Bone marrow (tissue), 2 donors: Measurements from ENCODE around the gene OR14C36.
"Not testable (repeated sequence)": the region's sequence is repeated elsewhere in the genome, so short reads cannot be mapped to it uniquely, and the experiment has no call there.

ENCODE experiments used
- DNase-seq, 2 donors: peaks; one replicate each; lab custom pipeline; 2025; lab: John Stamatoyannopoulos, UW

OR14C36 gene, protein sequence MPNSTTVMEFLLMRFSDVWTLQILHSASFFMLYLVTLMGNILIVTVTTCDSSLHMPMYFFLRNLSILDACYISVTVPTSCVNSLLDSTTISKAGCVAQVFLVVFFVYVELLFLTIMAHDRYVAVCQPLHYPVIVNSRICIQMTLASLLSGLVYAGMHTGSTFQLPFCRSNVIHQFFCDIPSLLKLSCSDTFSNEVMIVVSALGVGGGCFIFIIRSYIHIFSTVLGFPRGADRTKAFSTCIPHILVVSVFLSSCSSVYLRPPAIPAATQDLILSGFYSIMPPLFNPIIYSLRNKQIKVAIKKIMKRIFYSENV

DNA sequence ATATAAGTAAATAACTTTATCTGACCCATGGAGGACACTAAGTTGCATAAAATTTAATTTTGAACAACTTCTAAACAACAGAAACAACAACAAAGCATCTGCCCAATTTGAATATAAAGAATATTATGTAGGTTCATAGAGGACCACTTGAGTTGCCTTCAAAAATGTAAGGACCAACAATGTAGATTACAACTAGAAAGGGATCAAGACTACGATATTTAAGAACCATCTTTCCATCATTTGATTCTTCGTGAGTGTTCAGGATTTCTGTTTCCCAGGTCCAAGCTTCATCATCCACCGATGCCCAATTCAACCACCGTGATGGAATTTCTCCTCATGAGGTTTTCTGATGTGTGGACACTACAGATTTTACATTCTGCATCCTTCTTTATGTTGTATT, at the start of gene OR14C36:
TSS of gene OR14C36 (plus strand) at position 301 of the 400 bp plus-strand sequence. CDS start at position 301, 0 bp downstream.
- no peak for DNase-seq

DNA sequence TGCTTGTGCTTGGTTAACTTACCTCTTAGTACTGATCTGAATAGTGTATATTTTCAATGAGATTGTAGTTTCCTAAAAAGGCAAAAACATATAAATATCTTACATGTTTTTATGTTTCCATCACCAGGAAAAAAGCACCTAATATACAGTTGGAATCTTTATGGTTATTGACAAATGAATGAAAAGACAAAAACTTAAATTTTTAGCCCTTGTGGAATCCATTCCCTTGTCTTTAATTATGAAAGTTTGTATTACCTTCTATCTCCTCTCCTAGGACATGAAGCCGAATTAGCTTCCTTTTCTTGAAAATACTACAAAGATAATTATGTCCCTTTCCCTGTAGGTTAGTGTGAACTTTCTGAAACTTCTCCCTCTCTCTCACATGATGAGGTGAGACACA, 45.3 kb upstream of the OR14C36 start, which contains the start of gene OR2T12:
TSS of gene OR2T12 (minus strand) at position 101 of the 400 bp plus-strand sequence. CDS start 7,846 bp downstream, outside the sequence.
- DNase-seq = no peak

DNA sequence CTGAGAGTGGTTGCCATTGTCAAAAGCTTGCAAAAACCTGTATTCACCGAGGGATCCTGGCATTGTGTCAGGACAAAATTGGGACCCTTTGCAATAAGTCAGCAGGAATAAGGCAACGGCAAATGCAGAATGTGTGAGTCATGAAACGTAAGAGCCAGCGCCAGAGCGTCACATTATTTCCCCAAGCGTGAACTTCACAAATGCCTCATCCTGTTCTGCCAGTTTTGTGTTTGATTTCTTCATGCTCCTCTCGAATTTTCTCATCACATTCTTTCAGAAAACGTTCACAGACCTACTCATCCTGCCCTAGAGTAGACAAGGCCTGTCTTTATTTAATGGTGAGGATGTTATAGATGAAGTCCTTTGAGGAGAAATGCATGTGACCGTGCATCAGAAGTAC, 42.9 kb upstream of the OR14C36 start:
- DNase-seq = not testable (repeated sequence)

DNA sequence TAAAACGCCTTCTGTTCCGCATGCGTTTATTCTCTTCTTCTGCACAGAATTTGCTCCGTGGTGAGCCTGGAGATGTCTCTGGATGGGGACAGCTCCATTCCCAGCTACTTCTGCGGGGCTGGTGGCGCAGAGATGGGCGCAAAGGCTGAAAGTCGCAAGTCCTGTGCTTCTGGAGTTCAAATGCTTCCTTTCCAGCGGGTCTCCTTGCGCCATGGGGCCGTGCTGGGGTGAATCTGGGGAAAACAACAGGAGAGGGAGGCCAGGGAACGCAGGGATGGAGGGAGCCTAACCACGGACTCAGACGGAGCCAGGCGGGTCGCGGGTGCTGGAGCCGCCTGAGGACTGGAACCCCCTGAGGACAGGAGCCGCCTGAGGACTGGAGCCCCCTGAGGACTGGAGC, 42.5 kb upstream of the OR14C36 start:
- DNase-seq = no peak

DNA sequence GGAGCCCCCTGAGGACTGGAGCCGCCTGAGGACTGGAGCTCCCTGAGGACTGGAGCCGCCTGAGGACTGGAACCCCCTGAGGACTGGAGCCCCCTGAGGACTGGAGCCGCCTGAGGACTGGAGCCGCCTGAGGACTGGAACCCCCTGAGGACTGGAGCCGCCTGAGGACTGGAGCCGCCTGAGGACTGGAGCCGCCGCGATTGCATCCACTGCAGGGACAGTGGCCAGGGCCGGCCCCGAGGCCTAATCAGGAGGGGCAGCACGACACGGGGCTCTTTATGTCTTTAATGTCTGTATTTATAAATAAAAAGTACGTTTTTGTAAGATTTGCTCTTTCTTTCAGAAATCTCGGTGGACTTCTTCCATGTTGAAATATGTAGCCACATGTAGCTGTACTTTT, 41.8 kb upstream of the OR14C36 start:
- DNase-seq = not testable (repeated sequence)

DNA sequence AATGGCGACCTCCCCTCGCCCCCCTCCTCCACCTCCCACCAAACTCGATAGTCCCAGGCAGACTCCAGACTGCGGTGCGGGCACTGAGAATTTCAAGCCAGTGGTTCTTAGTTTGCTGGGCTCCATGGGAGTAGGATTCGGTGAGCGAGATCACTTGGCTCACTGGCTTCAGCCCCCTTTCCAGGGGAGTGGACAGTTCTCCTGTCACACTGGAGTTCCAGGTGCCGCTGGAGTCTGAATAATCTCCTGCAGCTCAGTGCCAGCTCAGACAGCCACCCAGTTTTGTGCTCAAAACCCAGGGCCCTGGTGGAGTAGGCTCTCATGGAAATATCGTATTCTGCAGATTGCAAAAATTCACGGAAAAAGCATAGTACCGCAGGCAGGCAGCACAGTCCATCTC, 31.8 kb upstream of the OR14C36 start:
- no peak for DNase-seq

DNA sequence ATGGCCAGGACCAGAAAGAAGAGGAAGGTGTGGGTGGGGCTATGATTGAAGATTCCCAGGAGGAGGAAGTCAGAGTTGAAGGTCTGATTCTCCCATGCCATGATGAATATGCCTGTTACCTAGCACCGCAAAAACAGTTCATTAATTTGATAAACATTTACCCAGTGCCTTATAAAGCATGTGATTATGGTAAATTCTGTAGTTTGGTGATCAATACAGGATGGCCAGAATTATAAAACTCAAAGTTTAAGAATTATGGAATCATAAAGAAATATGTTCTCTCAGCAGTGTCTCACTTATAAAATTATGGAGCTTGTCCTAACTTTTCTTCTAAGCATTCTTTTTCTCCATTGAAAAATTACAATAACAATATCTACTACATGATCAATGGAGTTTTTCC, 24.1 kb upstream of the OR14C36 start, which contains the start of gene OR2M7:
TSS of gene OR2M7 (minus strand) at position 101 of the 400 bp plus-strand sequence. CDS start at position 101, 0 bp downstream.
- no peak for DNase-seq

DNA sequence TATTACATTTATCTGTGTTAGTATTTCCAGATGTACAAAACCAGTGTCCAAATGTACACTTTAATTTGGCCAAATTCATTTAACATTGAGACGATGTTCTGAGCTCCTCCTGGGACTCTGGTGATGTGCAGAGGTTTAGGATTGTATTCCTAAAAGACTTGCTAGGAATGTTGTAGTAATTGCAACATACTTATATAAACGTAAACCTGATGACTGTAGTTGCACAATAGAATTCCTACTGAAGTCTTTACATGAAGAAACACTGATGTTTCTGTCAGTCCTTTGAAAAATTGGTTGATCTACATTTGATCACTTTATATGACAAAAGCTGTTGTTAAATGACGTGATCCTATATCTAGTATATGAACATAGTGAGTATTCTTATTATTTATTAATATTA, 5.1 kb upstream of the OR14C36 start:
- DNase-seq = no peak

DNA sequence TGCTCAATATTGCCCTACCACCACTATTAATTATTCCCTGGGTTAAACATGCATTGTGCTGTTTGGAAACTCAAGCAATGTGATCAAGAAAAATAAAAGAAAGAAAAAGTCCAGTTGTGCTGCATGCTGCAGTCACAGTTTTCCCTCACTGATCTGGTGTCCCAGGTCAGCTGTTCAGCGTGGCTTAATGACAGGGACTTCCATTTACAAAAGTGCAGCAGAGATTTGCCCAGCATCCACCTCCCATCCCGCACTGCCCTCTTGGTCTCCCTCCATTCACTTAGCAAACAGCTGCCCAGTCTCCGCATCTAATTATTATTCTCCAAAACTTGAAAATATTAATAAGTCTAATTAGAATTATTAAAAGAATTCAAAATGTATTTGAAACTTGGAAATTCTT, 10.8 kb downstream of the OR14C36 start:
- DNase-seq = no peak

DNA sequence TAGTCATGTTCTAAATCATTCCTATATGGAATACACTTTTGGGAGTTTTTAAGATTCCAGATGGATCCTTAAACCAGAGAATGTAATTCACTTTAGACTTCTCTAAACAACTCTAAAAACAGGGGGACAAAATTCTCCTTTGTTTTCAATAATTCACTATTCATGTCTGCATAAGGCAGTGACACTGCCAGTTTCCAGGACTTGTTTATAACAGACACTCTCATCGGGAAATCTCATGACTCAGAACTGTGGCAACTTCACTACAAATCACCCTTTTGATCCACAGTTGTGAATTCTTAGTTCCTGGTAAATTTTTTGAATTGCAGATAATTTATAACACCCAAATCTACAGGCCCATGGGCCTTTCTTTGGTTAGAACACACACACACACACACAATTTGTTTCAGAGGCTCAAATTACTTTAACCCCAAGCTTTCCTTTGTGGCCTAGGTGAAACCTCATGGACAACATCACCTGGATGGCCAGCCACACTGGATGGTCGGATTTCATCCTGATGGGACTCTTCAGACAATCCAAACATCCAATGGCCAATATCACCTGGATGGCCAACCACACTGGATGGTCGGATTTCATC, 12.6 kb downstream of the OR14C36 start, which contains the start of gene OR2T4:
TSS of gene OR2T4 (plus strand) at position 545 of the 595 bp plus-strand sequence. CDS start at position 545, 0 bp downstream.
- no peak for DNase-seq

DNA sequence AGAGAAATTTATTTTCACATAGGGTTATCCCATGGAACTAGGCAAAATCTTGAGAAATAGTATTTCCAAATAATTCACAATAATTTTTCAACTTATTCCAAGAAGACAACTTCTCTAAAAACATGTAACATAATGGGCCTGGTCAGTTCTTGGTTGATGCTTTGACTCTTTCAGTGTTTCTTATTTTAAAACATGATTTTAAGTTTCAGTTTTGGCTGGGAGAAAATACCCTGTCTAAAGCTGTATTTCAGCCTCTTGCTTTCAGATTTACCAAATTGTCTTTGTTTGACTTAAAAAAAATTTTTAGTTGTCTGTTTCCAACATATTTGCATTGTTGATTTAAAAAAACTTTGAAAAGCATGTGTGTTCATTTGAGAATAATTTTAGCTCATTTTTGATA, 18.0 kb downstream of the OR14C36 start:
- DNase-seq = no peak

DNA sequence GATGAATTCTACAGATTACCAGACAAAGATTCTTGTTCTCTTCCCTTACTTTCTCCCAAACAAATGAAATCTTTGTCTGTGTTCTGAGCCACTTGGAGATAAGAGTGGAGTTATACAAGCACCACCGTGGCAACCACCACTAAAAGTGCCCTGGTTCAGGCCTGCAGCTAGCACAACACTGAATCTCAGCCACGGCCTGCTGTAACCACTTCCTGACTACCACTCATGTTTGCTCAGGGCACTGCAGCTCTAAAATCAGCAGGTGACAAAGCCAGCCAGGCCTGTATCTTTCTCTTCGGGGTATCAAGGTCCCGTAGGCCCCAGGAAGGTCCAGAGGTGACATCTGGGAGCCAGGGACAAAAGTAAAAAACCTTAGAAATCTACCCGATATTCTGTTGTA, 23.8 kb downstream of the OR14C36 start:
- DNase-seq = no peak

DNA sequence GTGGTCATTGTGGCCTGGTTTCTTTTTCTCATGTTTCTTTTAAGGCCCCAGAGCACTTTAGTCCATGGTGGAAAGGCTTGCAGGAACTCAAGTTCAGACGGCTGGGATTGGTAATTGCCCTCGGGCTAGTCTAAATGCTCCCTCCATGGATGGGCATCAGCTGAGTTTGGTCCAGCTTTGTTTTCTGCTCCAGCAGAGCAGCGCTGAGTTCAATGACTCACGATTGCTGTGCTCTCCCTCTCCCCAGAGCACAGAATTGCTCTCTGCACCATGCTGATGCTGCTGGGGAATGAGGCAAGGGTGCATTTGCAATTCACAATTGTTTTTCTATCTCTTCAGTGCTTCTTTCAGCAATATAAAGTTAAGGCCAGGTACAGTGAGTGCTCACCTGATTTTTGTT, 25.2 kb downstream of the OR14C36 start:
- no peak for DNase-seq

DNA sequence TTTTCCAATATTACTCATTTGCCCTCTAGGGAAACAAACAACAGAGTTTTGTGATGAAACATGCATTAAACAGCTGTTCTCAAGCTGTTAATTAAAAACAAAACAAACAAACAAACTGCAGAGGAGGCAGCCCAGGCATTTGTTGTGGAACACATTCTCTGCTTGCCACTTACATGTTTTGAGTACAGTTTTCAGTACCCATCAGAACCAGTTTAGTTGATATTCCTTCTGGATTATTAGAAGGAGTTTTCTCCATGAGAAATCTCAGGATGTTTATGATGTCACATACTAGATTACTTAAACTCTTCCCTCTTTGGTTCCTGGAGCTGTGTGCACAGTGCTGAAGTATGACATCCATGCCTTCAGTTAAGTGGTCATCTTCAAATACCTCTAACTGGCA, 26.9 kb downstream of the OR14C36 start, which contains the start of gene OR2T6:
TSS of gene OR2T6 (plus strand) at position 301 of the 400 bp plus-strand sequence. CDS start 11,863 bp downstream, outside the sequence.
- no peak for DNase-seq

DNA sequence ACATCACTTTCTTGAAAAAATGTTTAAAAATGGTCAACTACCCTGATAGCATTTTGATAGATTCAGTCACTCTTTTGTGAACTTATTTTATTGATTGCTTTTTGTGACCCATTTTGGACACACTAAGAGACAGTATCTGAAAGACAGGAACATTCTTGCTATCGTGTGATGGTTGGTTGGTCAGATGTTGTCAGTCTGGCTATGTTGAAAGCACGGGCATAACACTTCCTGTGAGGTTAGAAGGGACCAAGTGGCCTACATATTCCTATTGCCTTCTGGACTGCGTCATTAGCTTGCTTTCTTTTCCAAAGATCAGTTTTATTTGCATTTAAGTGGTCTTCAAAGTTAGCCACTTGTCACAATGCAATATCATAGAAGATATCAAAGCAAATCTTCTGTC, 28.3 kb downstream of the OR14C36 start:
- DNase-seq = no peak

DNA sequence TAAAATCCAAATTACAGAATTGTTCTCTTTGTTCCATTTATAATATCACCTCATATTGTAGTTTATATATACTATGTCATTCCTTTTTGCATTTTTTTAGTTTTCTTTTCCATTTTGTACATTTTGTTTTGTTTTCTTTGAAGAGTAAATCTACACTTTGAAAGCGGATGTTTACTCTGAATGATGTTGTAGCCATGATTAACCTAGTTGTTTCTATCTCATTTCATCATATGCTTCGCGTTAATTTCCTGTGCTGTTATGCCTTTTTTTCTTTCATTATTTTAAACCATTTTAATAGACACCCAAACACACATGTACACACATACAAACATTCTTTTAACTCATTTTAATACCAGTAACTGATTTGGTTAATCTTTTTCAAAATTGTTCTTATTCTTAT, 32.3 kb downstream of the OR14C36 start:
- no peak for DNase-seq

DNA sequence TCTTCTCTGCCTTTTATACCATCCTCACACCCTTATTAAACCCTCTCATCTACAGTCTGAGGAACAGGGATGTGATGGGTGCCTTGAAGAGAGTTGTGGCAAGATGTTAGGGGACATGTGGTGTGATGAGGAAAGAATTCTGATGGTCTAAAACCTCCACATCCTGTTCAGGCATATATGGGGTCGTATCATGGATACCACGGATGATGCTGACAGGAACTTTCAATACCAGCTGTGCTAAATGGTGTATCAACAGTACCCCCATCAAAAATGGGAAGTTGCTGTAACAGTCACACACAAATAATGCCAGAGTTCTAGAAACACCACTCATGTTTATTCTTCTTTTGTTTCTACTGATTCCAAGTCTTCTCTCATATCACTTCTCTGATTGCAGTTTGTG, 39.9 kb downstream of the OR14C36 start:
- no peak for DNase-seq

DNA sequence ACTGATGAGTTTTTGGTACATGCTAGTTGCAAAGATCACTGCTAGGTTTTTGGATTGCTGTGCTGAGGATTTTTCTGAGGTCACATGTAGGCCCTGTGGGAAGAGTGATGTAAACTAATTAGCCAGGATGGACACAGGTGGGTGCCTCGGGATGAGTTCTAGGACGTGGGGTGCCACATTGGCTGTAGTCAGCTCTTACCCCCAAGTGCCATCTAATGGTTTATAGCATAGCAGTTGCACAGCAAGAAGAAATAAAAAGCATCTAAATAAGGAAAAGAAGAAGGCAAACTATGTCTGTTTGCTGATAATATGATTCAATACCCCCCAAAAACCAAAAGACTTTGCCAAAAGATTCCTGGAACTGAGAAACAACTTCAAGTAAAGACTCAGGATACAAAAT, 44.5 kb downstream of the OR14C36 start:
- no peak for DNase-seq
